HG02884 (cell line): ENCODE measurements around the gene SPTA1.

Experiments
- ATAC-seq: cut with Tn5 transposase; IDR thresholded peaks from one replicate; pipeline ENCODE4 v1.9.1; 2021; ENCODE audit warnings: mild to moderate bottlenecking, moderate library complexity; ENCODE audit not compliant: unreplicated experiment

The SPTA1 gene

DNA sequence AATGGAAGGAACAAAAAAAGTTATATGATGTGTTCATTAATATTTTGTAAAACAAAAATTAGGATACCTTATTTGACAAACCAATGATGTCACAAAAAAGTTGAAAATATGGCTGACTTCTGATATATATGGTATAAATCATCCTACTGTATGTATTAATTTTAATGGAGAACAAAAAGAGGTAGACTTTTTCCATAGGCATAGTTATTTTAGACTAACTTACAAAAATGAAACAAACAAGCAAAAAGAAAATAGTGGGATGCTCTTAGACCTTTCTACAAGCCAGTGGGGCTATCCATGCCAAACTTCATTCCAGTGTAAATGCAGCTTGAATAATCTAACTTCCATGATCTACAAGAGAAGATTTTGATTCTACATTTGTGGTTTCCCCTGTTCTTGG lies 522 bp upstream of the SPTA1 start:
- ATAC-seq = no peak

- no peak for ATAC-seq
Observed at GRCh38 chr1:158685085-158685484, 1.4 kb downstream of the SPTA1 start.

GRCh38 chr1:158681606-158682005 lies 4.9 kb downstream of the SPTA1 start:
- ATAC-seq = no peak

GRCh38 chr1:158679289-158679688 lies 7.2 kb downstream of the SPTA1 start:
- no peak for ATAC-seq

DNA sequence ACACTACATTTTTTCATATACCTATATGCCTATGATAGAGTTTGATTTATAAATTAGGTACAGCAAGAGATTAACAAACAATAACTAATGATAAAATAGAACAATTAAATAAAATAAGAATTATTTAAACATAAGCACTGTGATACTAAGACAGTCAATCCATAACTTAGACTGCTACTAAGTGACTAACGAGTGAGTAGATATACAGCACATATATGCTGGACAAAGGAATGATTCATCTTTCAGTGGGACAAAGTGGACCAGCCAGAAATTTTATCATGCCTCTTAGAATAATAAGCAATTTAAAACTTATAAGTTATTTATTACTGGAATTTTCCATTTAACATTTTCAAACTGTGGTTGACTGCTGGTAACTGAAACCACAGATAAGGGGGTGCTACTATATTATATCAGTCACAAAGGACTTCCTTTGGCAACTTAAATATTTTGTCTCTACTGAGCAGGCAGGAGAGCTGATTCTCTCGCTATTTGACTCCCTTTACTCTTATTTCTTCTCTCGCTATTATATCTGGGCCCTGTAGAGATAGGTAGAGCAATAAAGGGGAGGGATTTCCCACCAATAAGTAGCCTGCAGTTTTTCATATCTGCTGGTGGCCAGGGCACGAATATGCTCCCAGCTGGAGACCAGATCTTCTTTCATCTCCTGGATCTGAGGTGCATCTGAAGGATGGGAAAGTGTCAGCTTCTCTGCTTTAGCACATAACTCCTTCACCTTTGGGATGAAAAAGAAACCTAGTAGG lies 10.8 kb downstream of the SPTA1 start:
- no peak for ATAC-seq

DNA sequence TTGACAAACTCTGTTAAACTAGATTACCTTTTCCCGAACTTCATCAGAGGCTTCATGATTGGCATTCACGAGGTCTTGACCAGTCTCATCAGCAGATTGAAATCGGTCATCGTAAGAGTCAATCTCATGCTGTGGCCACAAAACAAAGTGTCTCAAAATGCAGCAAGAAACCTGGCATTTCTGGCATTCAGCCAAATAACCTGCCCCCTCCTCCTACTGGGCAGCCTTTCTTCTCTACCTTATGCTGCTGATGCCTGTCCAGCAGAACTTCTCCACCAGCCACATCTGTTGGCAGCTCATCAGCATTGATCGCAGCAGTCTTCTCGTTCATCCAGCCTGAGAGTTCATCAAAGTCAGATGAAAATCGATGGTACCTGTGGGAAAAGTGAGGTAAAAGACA lies 12.2 kb downstream of the SPTA1 start:
- ATAC-seq = no peak

DNA sequence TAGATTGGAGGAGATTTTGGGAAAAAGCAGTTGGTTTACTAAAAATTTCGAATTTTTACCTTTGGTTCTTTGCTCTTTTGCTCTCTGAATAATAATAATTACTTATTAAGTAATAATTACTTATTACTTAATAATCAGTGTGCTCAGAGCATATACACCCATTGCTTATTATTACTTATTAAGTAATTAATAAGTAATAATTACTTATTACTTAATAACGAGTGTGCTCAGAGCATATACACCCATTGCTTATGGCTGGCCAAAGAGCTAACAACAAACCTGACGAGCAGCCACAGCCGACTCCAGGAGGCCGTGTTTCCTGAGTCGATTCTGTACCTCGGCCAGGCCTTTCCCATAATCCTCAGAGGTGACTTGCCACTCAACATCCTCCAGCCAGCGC lies 20.5 kb downstream of the SPTA1 start:
- ATAC-seq = no peak

- no peak for ATAC-seq
Observed at GRCh38 chr1:158654571-158654970, 31.9 kb downstream of the SPTA1 start.

DNA sequence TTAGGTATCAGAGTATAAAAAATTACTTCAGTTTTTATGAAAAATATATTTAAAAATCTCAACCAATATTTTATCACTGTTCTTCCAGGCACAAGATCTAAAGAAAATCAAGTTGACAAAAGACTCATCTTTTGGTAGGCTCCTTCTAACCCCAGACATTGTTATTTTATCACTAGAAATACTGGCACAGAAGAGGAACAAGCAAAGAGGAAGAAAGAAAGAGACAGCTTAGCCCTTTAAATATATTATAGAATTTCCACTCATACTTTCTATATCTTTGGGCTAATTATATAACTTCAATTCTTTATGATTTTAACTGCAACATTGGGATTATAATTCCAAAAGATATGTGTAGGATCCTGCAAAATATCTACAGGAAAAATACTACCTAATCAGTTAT lies 32.4 kb downstream of the SPTA1 start:
- no peak for ATAC-seq

DNA sequence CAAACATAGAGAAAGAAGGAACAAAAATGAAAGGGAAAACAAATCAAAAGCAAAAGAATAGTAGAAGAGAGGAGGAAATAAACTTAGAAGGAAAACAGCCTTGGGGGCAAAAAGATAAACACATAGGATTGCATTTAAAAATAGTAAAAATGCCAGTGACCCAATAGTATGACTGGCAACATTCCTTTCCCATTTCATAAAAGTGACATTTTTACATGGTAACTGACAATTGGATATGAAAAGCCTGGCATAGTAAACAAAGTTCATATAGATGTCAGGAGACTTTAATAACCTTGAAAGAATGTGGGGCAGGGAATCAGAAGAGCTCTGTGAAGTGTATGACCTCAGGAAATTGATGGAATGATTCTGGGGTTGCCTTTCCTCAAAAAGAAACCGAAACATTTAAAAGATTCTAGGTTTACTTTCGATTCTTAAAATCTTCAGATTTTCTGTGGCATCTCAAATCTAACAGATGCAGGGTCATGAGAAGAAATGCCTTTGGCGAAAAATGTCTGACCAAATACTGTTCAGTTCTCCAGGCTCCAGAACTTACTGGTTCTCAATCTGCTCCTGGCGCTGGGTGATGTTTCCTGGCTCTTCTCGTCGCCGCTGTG lies 33.7 kb downstream of the SPTA1 start:
- no peak for ATAC-seq

GRCh38 chr1:158649052-158649451 lies 37.5 kb downstream of the SPTA1 start:
- no peak for ATAC-seq

- ATAC-seq = no peak
Observed at GRCh38 chr1:158646465-158646864, 40.0 kb downstream of the SPTA1 start.

DNA sequence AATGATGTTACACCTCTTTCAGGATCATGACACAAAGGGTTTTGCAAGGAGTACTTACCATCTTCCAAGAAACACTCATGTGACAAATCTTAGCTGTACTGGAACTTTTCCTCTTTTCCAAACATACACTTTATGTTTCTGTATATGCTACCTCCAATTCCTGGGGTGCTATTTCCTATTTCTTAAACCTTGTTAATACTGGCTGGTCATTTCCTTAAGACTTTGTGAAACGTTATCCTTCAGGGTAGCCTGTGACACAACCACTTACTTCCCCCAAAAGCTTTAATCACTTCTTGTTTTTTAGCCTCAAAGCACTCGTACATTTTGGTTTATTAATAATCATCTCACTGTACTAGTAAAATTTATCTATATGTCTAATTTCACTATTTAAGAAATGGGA lies 42.1 kb downstream of the SPTA1 start:
- no peak for ATAC-seq

GRCh38 chr1:158638904-158639303 lies 47.6 kb downstream of the SPTA1 start:
- ATAC-seq = no peak

DNA sequence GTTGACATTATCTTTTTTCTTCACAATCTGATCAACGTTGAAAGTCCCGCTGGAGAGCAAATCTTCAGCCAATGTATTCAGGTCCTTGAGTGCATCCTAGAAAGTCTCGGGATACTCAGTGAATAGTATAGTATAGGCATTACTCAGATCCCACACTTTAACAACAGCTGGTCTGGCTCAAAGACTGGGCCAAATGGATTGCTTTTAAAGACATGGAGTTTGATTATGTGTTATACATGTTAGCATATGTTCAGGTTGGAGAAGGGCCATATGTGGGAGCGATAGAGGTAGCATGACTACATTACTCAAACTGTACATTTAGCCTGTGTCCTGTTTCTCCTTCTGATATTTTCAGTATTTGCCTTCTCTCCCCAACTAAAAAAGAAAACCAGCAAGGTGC lies 48.4 kb downstream of the SPTA1 start:
- no peak for ATAC-seq

DNA sequence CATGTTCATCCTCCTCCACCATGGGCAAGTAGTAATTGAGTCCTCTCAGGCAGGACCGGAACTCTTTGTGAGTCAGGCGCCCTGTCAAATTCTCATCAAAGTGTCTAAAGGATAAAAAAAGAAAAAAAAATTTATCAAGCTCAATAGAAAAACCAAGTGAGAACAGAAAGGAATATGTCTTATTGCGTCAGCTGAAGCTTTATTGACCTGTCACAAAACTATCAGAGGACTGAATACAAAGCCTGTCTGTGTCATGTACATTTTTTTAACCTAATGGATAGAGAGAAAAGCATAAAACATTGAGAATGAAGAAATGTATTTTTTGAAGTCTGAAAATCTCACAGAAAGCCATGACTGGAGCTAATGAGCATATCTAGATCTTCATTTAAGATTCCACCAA lies 72.8 kb downstream of the SPTA1 start:
- no peak for ATAC-seq

GRCh38 chr1:158611916-158612315 lies 74.6 kb downstream of the SPTA1 start:
- no peak for ATAC-seq

GRCh38 chr1:158607296-158607695 lies 79.2 kb downstream of the SPTA1 start:
- ATAC-seq = no peak

DNA sequence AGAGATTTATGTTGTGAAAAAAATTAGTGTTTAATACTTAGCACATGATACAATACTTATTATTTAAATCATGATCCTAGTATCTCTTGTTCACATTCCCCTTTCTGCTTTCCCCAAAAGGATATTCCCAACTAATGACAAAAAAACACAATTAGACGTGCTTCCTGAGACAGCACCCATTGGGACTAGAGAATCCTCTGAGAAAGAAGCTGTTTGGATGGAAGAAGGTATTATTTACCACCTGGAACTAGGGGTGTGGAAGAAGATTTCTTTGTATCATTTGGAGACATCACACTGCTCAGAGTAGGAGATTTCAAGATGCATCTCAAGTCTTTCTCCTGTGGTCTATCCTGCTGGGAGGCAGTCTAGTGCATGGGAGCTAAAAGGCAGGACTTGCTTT lies 81.5 kb downstream of the SPTA1 start, which contains the start of gene OR10Z1:
OR10Z1 (plus strand) TSS at position 301 of the 400 bp plus-strand sequence. CDS start 1,171 bp downstream, outside the sequence.
- no peak for ATAC-seq

- no peak for ATAC-seq
Observed at GRCh38 chr1:158600735-158601134, 85.8 kb downstream of the SPTA1 start.

- no peak for ATAC-seq
Observed at GRCh38 chr1:158586942-158587341, 99.6 kb downstream of the SPTA1 start.

DNA sequence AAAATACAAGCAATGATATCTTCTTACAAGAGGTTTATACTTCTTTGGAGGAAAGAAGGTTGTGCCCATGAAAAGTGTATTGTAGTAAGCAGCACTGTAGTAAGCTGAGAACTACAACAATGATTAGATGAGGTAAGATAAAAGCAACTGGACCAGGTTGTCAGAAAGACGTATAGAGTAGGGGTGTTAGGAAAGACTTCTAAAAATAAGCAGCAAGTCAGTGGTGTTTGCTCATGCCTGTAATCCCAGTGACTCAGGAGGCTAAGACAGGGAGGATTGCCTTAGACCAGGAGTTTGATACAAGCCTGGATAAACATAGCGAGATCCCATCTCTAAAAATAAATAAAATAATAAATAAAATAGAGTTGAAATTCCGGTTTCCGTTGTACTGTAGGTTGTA lies 102.6 kb downstream of the SPTA1 start:
- ATAC-seq = no peak

GRCh38 chr1:158579733-158580132 lies 106.8 kb downstream of the SPTA1 start, which contains the start of gene OR10X1:
Gene OR10X1 (minus strand): TSS chr1:158579899. CDS start chr1:158579899, 0 bp downstream.
- ATAC-seq = no peak
